Psoas muscle (tissue), 8 donors: ENCODE data around the gene ANAPC5. TPM values are rescaled to one million over a fixed set of nuclear protein-coding genes. Genes with fewer than 3 reads are reported as not detected.

Experiments
- ATAC-seq, 4 donors: fragments of 200-7000 bp; cut with Tn5 transposase; one replicate each; pipeline ENCODE4 v1.9.1; 2020; ENCODE audit warnings: moderate library complexity in 3 of 4, mild to moderate bottlenecking in 2 of 4
- DNase-seq, 2 donors: peaks; one replicate each; pipeline ENCODE4 v3.0.0-alpha.2; 2020
- H3K27ac ChIP-seq: fragments of 200-600 bp; one replicate; pipeline ENCODE4 v1.8.0; 2022
- H3K27me3 ChIP-seq, 3 donors: fragments of 200-600 bp in 1 of 3; one replicate each; pipeline versions ENCODE4 v1.6.1 to v1.8.0; 2013 to 2022; ENCODE audit warnings: low read length in 2 of 3, mild to moderate bottlenecking in 2 of 3, moderate library complexity in 1 of 3; ENCODE audit not compliant: insufficient read depth in 3 of 3
- H3K36me3 ChIP-seq, 2 donors: fragments of 200-600 bp in 1 of 2; one replicate each; pipeline versions ENCODE4 v1.6.1 to v1.8.0; 2013 to 2022; ENCODE audit warnings: low read depth in 1 of 2, mild to moderate bottlenecking in 1 of 2, moderate library complexity in 1 of 2; ENCODE audit not compliant: insufficient read depth in 1 of 2
- H3K4me1 ChIP-seq: fragments of 200-600 bp; one replicate; pipeline ENCODE4 v1.8.0; 2022
- H3K4me3 ChIP-seq: fragments of 200-600 bp; one replicate; pipeline ENCODE4 v1.8.0; 2022; ENCODE audit warnings: mild to moderate bottlenecking
- H3K9me3 ChIP-seq: fragments of 200-600 bp; one replicate; pipeline ENCODE4 v1.8.0; 2022
- WGBS, 3 donors: extraction: QIAGEN DNeasy Blood & Tissue Kit; methylation state at CpG; one replicate each; pipeline versions ENCODE4 v1.1.6 to v1.1.7; 2013; 5-methylcytosine and 5-hydroxymethylcytosine counted together
- intact Hi-C, 2 donors: fragments of 100-400 bp; cut with DNase I; formaldehyde crosslinking; loops; one replicate each; pipeline versions ENCODE4 v1.11.0 to v1.14.2; 2022
- polyA plus RNA-seq, 3 donors: library from polyadenylated mRNA; stranded (reverse); fragments of 200-250 nt; gene quantifications; one replicate each; pipeline ENCODE4 v1.2.3, GENCODE V29; 2013
- total RNA-seq, 4 donors: library from RNA; stranded (reverse); fragmentation: NEBNext Ultra II Directional in 2 of 4; extraction: Animal tissue kit (Norgen Biotek cat#: 25700) in 2 of 4; gene quantifications; one replicate each; pipeline versions ENCODE4 v1.2.1 to v1.2.4, GENCODE V29; 2021 to 2023
- TF ChIP-seq, protein P1 (sequence below): fragments of 200-600 bp; IDR thresholded peaks from one replicate; pipeline ENCODE4 v1.8.0; 2022; ENCODE audit warnings: antibody characterized with exemption
- donor health status: healthy with polysubstance abuse.
- donor health status: DM: no; HTN: no; CAD: no; lungs with moderate emphysema.
- donor health status: Bipolar disorder and iron deficiency.
- donor health status: healthy.
- donor health status: DM: yes; HTN: yes; CAD: no.
- donor health status: DM: no; HTN: no; CAD: no.
- donor health status: DM: no; HTN: no; CAD: no.
- donor health status: DM: yes; HTN: yes; CAD: no.

ANAPC5 gene
- total and polyA plus RNA-seq, 7 donors, result 47.1 to 120 (median 70.8) TPM

DNA sequence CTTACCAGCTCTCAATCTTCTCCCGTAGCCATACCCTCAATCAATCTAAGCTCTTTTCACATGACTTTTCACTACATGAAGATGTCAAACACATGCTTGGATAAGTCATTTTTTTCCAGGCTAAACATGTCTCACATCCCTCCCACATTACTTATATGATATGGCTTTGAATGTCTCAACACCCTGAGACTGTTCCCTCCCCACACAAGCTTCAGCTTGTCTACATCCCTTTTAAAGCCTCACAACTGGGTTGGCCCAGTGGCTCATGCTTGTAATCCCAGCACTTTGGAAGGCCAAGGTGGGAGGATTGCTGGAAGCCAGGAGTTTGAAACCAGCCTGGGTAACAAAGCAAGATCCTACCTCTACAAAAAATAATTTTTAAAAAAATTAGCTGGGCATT, 18.5 kb downstream of the ANAPC5 start:
- intact Hi-C loops, result loop anchor here (1.0 to 2.0 kb wide), 2 partner anchors 110 to 111 kb away; no protein-coding TSS in a partner anchor
- H3K36me3 ChIP-seq, result peaks cover 11 to 97% of the 10 kb centered on the region in 2 donors
- TF ChIP-seq, protein P1, sequence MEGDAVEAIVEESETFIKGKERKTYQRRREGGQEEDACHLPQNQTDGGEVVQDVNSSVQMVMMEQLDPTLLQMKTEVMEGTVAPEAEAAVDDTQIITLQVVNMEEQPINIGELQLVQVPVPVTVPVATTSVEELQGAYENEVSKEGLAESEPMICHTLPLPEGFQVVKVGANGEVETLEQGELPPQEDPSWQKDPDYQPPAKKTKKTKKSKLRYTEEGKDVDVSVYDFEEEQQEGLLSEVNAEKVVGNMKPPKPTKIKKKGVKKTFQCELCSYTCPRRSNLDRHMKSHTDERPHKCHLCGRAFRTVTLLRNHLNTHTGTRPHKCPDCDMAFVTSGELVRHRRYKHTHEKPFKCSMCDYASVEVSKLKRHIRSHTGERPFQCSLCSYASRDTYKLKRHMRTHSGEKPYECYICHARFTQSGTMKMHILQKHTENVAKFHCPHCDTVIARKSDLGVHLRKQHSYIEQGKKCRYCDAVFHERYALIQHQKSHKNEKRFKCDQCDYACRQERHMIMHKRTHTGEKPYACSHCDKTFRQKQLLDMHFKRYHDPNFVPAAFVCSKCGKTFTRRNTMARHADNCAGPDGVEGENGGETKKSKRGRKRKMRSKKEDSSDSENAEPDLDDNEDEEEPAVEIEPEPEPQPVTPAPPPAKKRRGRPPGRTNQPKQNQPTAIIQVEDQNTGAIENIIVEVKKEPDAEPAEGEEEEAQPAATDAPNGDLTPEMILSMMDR, result no peak
- ATAC-seq (no peak), DNase-seq (no peak)
- H3K4me1 ChIP-seq, result no peaks in the 10 kb centered on the region
- no peak overlapping the region for H3K4me3 ChIP-seq
- H3K27me3 ChIP-seq, result no peaks in the 10 kb centered on the region
- WGBS, 3 donors, result 87 to 100% (median 97%) methylated on average over 1 of the region's 1 CpG
- H3K9me3 ChIP-seq, result no peaks in the 10 kb centered on the region
- no peak overlapping the region for H3K27ac ChIP-seq

DNA sequence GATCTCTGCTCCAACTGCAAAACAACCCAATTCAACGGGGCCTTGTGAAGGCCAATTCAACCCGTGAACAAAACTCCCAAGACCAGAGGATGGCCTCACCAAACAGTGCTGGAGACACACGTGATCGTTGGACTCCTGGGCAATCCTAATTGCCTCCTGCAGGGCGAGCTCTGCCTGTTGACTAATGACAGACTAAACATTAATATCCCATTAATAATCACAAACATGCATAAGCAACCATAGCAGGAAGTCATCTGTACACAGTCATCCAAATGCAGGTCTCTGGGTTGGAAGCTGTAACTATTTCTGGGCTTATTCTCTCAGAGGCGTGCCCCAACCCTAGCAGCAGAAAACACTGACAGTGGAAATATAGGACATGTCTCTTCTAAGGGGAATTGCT, 21.0 kb downstream of the ANAPC5 start:
- H3K4me3 ChIP-seq, result no peak overlapping the region
- no peaks in the 10 kb centered on the region for H3K27me3 ChIP-seq
- WGBS, 3 donors, result 86 to 91% (median 87%) methylated on average over 6 of the region's 6 CpGs
- no peak overlapping the region for H3K27ac ChIP-seq
- TF ChIP-seq, protein P1, result no peak
- H3K9me3 ChIP-seq, result no peaks in the 10 kb centered on the region
- peaks cover 18 to 98% of the 10 kb centered on the region in 2 donors for H3K36me3 ChIP-seq
- intact Hi-C loops, result no loop called here
- ATAC-seq (no peak), DNase-seq (no peak)
- H3K4me1 ChIP-seq, result no peaks in the 10 kb centered on the region

DNA sequence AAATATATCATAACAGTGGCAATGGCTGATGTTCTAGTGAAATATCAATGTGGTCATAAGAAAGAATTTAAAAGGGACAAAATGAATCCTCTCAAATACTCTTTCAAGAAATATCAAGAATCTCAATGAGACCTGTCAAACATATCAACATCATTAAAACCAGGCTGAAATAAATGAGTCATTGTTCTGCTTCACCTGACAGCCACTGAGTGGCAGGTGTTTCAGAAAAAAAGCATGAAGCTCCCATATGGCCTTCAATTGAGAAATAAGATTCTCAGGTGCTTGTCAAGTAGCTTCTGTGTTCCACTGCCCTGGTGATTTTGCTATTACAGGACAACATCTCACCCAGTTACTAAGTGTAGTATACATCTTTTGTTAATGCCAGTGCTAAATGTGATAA, 21.5 kb downstream of the ANAPC5 start:
- no peak for ATAC-seq
- intact Hi-C loops, result no loop called here

DNA sequence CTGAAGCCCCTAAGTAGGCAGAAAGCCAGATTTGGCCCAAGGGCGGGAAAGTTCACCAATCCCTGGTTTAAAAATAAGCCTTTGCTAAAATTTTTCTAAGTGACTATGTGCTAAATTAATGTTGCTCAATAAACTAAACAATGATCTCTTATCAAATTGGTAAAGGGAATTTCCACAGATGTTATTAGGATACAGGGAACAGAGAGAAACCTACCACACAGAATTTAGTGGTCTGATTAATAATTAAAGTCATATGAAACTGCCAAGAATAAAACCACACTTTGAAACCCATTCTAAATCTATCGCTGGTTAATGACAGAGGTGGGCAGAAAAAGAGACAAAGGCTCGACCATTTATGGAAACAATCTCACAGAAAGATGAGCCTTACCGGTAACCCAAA, 22.0 kb downstream of the ANAPC5 start:
- Histone ChIP-seq H3K27ac (no peak overlapping the region), H3K4me1 (no peaks in the 10 kb centered on the region), H3K9me3 (no peaks in the 10 kb centered on the region), H3K4me3 (no peak overlapping the region), H3K36me3 (peaks cover 15 to 98% of the 10 kb centered on the region in 2 donors), H3K27me3 (no peaks in the 10 kb centered on the region)
- intact Hi-C loops, result no loop called here
- TF ChIP-seq, protein P1, result no peak
- DNase-seq (no peak), ATAC-seq (no peak)
- WGBS, 3 donors, result 96 to 98% (median 97%) methylated on average over 4 of the region's 4 CpGs

More for the DNA sequence above, 21.5 kb downstream of the ANAPC5 start:
- Histone ChIP-seq H3K4me1 (no peaks in the 10 kb centered on the region), H3K27ac (no peak overlapping the region), H3K27me3 (no peaks in the 10 kb centered on the region), H3K4me3 (no peak overlapping the region), H3K36me3 (peaks cover 18 to 98% of the 10 kb centered on the region in 2 donors), H3K9me3 (no peaks in the 10 kb centered on the region)
- no peak for DNase-seq
- TF ChIP-seq, protein P1, result no peak

DNA sequence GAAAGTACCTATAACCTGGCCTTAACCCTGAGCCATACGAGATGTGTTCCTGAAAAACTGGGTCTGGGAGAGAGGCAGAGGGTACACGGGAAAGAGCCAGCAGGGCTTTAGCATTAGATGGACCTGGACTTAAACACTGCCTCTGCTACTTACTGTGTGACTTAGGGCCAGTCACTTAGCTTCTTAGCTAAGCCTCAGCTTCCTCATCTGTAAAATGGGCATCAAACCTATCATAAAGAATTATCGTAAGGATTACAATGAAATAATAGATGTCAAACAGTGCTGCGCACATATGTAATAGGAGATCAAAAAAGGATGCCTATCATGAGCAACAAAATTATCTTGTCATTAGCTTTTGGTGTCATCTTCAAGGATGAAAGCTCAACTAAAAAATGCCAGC, 23.6 kb downstream of the ANAPC5 start:
- ATAC-seq (no peak), DNase-seq (no peak)
- 94 to 95% (median 95%) methylated on average over 4 of the region's 4 CpGs for WGBS, 3 donors
- intact Hi-C loops, result no loop called here
- Histone ChIP-seq H3K9me3 (no peaks in the 10 kb centered on the region), H3K27ac (no peak overlapping the region), H3K36me3 (peaks cover 15 to 100% of the 10 kb centered on the region in 2 donors), H3K4me1 (no peaks in the 10 kb centered on the region), H3K27me3 (no peaks in the 10 kb centered on the region), H3K4me3 (no peak overlapping the region)
- TF ChIP-seq, protein P1, result no peak
